ENCODE data around the gene FOXO3. TPM values are rescaled to one million over a fixed set of nuclear protein-coding genes. Genes with fewer than 3 reads are reported as not detected.

Gene FOXO3
- total and polyA plus RNA-seq, 2 donors (not counting 3 experiments of a cell fraction or from before 2014, with no cell fraction given): 14.4 to 16.9 TPM

DNA sequence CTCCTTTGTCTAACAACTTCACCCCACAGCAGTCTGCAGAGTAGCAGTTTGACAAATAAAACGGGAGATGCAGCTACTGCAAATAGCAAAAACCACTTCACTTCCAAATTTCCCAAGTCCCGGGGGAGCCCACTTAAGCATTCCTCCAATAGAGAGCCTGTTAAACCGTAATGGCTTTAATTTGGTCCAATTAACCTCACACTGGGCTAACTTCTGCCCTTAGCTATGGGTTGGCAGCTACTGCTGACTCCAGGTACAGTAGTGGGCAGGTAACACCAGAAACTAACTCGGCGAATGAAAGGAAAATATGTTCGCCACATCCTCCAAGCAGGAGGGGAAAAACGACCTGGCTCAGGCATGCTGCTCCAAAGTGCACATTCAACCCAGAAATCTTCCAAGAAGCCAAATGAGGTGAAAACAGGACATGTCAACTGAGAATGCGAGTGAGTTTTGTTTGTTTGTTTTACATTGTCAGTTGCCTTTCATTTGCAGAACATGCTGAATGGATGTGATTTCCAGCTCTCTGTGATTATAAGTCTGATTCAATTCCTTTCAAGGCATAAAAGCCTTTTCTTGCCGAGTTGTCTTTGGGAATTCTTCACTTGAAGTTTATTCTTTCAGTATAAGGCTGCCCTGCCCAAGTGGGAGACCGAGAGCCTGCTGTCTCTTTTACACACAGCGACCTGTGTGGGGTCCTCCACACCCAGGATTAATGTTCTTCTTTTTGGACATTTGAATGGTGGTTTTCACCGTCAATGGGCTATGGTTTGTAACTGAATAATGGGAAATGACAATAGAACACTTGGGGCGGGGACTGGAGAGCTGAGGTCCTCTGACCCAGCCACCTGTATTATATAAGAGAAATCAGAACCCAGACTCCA is 170.2 kb downstream of the FOXO3 start:
- H3K9me1 ChIP-seq (replicated peaks; ENCODE audit: control insufficient read depth, extremely low read depth, insufficient read depth, low read length): no peaks in the 10 kb centered on the region
- no peaks in the 10 kb centered on the region for H3K9me3 ChIP-seq (replicated peaks; ENCODE audit: control insufficient read depth, insufficient read depth, low read length)
- peaks cover 0 to 3% of the 10 kb centered on the region in 2 experiments for H3K27me3 ChIP-seq (ENCODE audit: control insufficient read depth in 2 of 2, insufficient read depth in 2 of 2, low read length in 2 of 2)
- H3K4me2 ChIP-seq (ENCODE audit: insufficient read depth, low read length): no peak overlapping the region
- H3K36me3 ChIP-seq (ENCODE audit: control insufficient read depth in 2 of 2, extremely low read depth in 1 of 2, insufficient read depth in 2 of 2, low read length in 2 of 2): no peaks in the 10 kb centered on the region
- no peak overlapping the region for H2AFZ ChIP-seq (ENCODE audit: low read depth, low read length)
- no peak for FAIRE-seq
- H3K27ac ChIP-seq (ENCODE audit: insufficient read depth, low read depth, low read length): no peak overlapping the region
- DNase-seq (ENCODE audit: low read depth, low spot score): no peak
- ChIA-PET POLR2A (no interaction called here), CTCF (interaction anchor here (1.5 to 2.7 kb wide), 2 partner anchors 9 to 10 kb away, joined by 4 to 8 read pairs; no protein-coding TSS in a partner anchor)
- TF ChIP-seq POLR2A (IDR thresholded peaks at IDR 0.05; ENCODE audit: low read depth, low read length) (no peak), POLR2AphosphoS5 (IDR thresholded peaks at IDR 0.05; ENCODE audit: insufficient read depth, low read depth, low read length) (no peak), EZH2 (IDR thresholded peaks at IDR 0.05; ENCODE audit: borderline replicate concordance, low read depth, low read length, severe bottlenecking) (no peak), JUN (IDR thresholded peaks at IDR 0.05; ENCODE audit: borderline replicate concordance, insufficient read depth, insufficient read length, low read depth) (no peak), MYC (IDR thresholded peaks at IDR 0.05; ENCODE audit: low read depth, low read length) (no peak), GATA2 (IDR thresholded peaks at IDR 0.05; ENCODE audit: insufficient read depth, insufficient read length, low read depth, low read length) (no peak), FOS (IDR thresholded peaks at IDR 0.05; ENCODE audit: borderline replicate concordance, insufficient read depth, low read length) (no peak)
- TF ChIP-seq, protein P1, sequence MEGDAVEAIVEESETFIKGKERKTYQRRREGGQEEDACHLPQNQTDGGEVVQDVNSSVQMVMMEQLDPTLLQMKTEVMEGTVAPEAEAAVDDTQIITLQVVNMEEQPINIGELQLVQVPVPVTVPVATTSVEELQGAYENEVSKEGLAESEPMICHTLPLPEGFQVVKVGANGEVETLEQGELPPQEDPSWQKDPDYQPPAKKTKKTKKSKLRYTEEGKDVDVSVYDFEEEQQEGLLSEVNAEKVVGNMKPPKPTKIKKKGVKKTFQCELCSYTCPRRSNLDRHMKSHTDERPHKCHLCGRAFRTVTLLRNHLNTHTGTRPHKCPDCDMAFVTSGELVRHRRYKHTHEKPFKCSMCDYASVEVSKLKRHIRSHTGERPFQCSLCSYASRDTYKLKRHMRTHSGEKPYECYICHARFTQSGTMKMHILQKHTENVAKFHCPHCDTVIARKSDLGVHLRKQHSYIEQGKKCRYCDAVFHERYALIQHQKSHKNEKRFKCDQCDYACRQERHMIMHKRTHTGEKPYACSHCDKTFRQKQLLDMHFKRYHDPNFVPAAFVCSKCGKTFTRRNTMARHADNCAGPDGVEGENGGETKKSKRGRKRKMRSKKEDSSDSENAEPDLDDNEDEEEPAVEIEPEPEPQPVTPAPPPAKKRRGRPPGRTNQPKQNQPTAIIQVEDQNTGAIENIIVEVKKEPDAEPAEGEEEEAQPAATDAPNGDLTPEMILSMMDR (IDR thresholded peaks at IDR 0.05; ENCODE audit: extremely low read depth in 1 of 2, insufficient read depth in 1 of 2, low read depth in 1 of 2, low read length in 2 of 2): no peak
- TF ChIP-seq, protein P2, sequence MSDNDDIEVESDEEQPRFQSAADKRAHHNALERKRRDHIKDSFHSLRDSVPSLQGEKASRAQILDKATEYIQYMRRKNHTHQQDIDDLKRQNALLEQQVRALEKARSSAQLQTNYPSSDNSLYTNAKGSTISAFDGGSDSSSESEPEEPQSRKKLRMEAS (IDR thresholded peaks at IDR 0.05; ENCODE audit: insufficient read depth, insufficient read length): no peak
- H3K9ac ChIP-seq (replicated peaks; ENCODE audit: extremely low read depth, insufficient read depth, low read length): no peak overlapping the region
- no peaks in the 10 kb centered on the region for H4K20me1 ChIP-seq (replicated peaks; ENCODE audit: control insufficient read depth, extremely low read depth, insufficient read depth, low read length)
- intact Hi-C loops (cut with micrococcal nuclease): no loop called here
- dilution Hi-C loops (cut with MboI; ENCODE audit: extremely low pct_ligation_motif_present, low sequenced_read_pairs): no loop called here
- H3K79me2 ChIP-seq (ENCODE audit: control insufficient read depth, insufficient read depth, low read length): no peaks in the 10 kb centered on the region
- no TSS peak for BruUV-seq (replicated peaks)
- H3K4me1 ChIP-seq (ENCODE audit: control insufficient read depth, extremely low read depth, insufficient read depth, low read length): peaks cover 2% of the 10 kb centered on the region
- H3K4me3 ChIP-seq (replicated peaks in 1 of 3; ENCODE audit: insufficient read depth in 1 of 3, low read depth in 1 of 3, low read length in 3 of 3): no peak overlapping the region
